H1 (cell line): ENCODE data around the gene BCAS3.

ENCODE experiments used
- CEBPB ChIP-seq: IDR thresholded peaks from 2 replicates; pipeline ENCODE4 v1.6.1; 2012; ENCODE audit warnings: low read depth, low read length
- EP300 ChIP-seq, 2 experiments: IDR thresholded peaks; 1 replicate in 1 of 2; 2 replicates in 1 of 2; pipeline ENCODE4 v1.6.1; 2011 to 2012; ENCODE audit warnings: low read depth in 2 of 2, low read length in 2 of 2, mild to moderate bottlenecking in 2 of 2, borderline replicate concordance in 1 of 2, inconsistent platforms in 1 of 2, moderate library complexity in 1 of 2
- FOSL1 ChIP-seq: IDR thresholded peaks from 2 replicates; pipeline ENCODE4 v1.6.1; 2011; ENCODE audit warnings: mild to moderate bottlenecking, low read depth, low read length, moderate library complexity; ENCODE audit not compliant: insufficient read depth
- MAFK ChIP-seq: IDR thresholded peaks from 2 replicates; pipeline ENCODE4 v1.6.1; 2012; ENCODE audit warnings: low read depth, mild to moderate bottlenecking, improper control_type of control experiment, low read length
- POLR2A ChIP-seq, 2 experiments: IDR thresholded peaks; 1 replicate in 1 of 2; 2 replicates in 1 of 2; pipeline ENCODE4 v1.6.1; 2011; ENCODE audit warnings: low read depth in 2 of 2, low read length in 2 of 2, mild to moderate bottlenecking in 2 of 2; ENCODE audit errors: control extremely low read depth in 1 of 2
- POLR2AphosphoS5 ChIP-seq: IDR thresholded peaks from 2 replicates; pipeline ENCODE4 v1.6.1; 2011; ENCODE audit warnings: low read depth, low read length
- RAD21 ChIP-seq, 2 experiments: IDR thresholded peaks in 1 of 2; conservative IDR thresholded peaks in 1 of 2; 2 replicates each; pipeline ENCODE4 v1.6.1; 2011; ENCODE audit warnings: low read depth in 2 of 2, low read length in 2 of 2, improper control_type of control experiment in 1 of 2, inconsistent platforms in 1 of 2, mild to moderate bottlenecking in 1 of 2, moderate library complexity in 1 of 2
- SP2 ChIP-seq: IDR thresholded peaks from 2 replicates; pipeline ENCODE4 v1.6.1; 2012; ENCODE audit warnings: mild to moderate bottlenecking, low read length, inconsistent platforms
- TAF1 ChIP-seq: IDR thresholded peaks from 2 replicates; pipeline ENCODE4 v1.6.1; 2011; ENCODE audit warnings: mild to moderate bottlenecking, low read depth, low read length
- TF ChIP-seq, protein P1 (sequence below): IDR thresholded peaks from 2 replicates; pipeline ENCODE4 v1.6.1; 2011; ENCODE audit warnings: low read length, improper control_type of control experiment
- TF ChIP-seq, protein P2 (sequence below), 3 experiments: IDR thresholded peaks; 1 replicate in 2 of 3; 2 replicates in 1 of 3; pipeline versions ENCODE4 v1.5.1 to v1.6.1; 2011; ENCODE audit warnings: low read length in 3 of 3, mild to moderate bottlenecking in 3 of 3, inconsistent platforms in 2 of 3, low read depth in 1 of 3, moderate library complexity in 1 of 3; ENCODE audit not compliant: insufficient read depth in 1 of 3; ENCODE audit errors: control extremely low read depth in 1 of 3
- TF ChIP-seq, protein P3 (sequence below): IDR thresholded peaks from 2 replicates; pipeline ENCODE4 v1.6.1; 2012; ENCODE audit warnings: inconsistent platforms

GRCh38 chr17:60678118-60678444 lies 430 bp downstream of the BCAS3 start:
- no peak for TF ChIP-seq RAD21 (IDR thresholded peaks at IDR 0.05 in 1 of 2, conservative IDR thresholded peaks at IDR 0.05 in 1 of 2; ENCODE audit: low read depth in 2 of 2, low read length in 2 of 2)
- TF ChIP-seq SP2, result no peak
- TF ChIP-seq, protein P1, sequence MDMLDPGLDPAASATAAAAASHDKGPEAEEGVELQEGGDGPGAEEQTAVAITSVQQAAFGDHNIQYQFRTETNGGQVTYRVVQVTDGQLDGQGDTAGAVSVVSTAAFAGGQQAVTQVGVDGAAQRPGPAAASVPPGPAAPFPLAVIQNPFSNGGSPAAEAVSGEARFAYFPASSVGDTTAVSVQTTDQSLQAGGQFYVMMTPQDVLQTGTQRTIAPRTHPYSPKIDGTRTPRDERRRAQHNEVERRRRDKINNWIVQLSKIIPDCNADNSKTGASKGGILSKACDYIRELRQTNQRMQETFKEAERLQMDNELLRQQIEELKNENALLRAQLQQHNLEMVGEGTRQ, result no peak
- TF ChIP-seq, protein P2, sequence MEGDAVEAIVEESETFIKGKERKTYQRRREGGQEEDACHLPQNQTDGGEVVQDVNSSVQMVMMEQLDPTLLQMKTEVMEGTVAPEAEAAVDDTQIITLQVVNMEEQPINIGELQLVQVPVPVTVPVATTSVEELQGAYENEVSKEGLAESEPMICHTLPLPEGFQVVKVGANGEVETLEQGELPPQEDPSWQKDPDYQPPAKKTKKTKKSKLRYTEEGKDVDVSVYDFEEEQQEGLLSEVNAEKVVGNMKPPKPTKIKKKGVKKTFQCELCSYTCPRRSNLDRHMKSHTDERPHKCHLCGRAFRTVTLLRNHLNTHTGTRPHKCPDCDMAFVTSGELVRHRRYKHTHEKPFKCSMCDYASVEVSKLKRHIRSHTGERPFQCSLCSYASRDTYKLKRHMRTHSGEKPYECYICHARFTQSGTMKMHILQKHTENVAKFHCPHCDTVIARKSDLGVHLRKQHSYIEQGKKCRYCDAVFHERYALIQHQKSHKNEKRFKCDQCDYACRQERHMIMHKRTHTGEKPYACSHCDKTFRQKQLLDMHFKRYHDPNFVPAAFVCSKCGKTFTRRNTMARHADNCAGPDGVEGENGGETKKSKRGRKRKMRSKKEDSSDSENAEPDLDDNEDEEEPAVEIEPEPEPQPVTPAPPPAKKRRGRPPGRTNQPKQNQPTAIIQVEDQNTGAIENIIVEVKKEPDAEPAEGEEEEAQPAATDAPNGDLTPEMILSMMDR (IDR thresholded peaks at IDR 0.05; ENCODE audit: control extremely low read depth in 1 of 3, insufficient read depth in 1 of 3, low read depth in 1 of 3, low read length in 3 of 3), result no peak
- no peak for TF ChIP-seq FOSL1
- no peak for TF ChIP-seq CEBPB
- TF ChIP-seq EP300 (IDR thresholded peaks at IDR 0.05; ENCODE audit: borderline replicate concordance in 1 of 2, low read depth in 2 of 2, low read length in 2 of 2), result no peak
- TF ChIP-seq POLR2A (IDR thresholded peaks at IDR 0.05; ENCODE audit: control extremely low read depth in 1 of 2, low read depth in 2 of 2, low read length in 2 of 2), result no peak
- TF ChIP-seq POLR2AphosphoS5, result no peak
- TF ChIP-seq TAF1, result no peak
- TF ChIP-seq, protein P3, sequence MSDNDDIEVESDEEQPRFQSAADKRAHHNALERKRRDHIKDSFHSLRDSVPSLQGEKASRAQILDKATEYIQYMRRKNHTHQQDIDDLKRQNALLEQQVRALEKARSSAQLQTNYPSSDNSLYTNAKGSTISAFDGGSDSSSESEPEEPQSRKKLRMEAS, result no peak
- TF ChIP-seq MAFK, result no peak
